CD14-positive monocyte (primary cell): ENCODE data around the gene PSG4. TPM values are rescaled to one million over a fixed set of nuclear protein-coding genes. Genes with fewer than 3 reads are reported as not detected.
"Not testable (repeated sequence)": the region's sequence is repeated elsewhere in the genome, so short reads cannot be mapped to it uniquely, and the experiment has no call there.

Source experiments
- DNase-seq, 3 donors: peaks; one replicate each; pipeline ENCODE4 v3.0.0-alpha.2; 2011 to 2022
- H2AFZ ChIP-seq: 2 replicates; pipeline ENCODE4 v1.6.0; 2012; ENCODE audit warnings: mild to moderate bottlenecking, low read depth, low read length, inconsistent platforms; ENCODE audit not compliant: insufficient read depth, poor library complexity, severe bottlenecking
- H3K27ac ChIP-seq, 2 donors: 1 replicate in 1 of 2; 2 replicates in 1 of 2; pipeline ENCODE4 v1.5.1; 2012 to 2013; ENCODE audit warnings: low read length in 2 of 2, control low read depth in 1 of 2, inconsistent platforms in 1 of 2, low read depth in 1 of 2, mild to moderate bottlenecking in 1 of 2
- H3K27me3 ChIP-seq, 2 donors: one replicate each; pipeline versions ENCODE4 v1.6.0 to v1.6.1; 2011 to 2013; ENCODE audit warnings: low read length in 2 of 2; ENCODE audit not compliant: control insufficient read depth in 2 of 2, insufficient read depth in 2 of 2
- H3K36me3 ChIP-seq, 2 donors: replicated peaks in 1 of 2; 1 replicate in 1 of 2; 2 replicates in 1 of 2; pipeline versions ENCODE4 v1.5.1 to v1.6.1; 2012 to 2013; ENCODE audit warnings: low read length in 2 of 2, control low read depth in 1 of 2, inconsistent platforms in 1 of 2, mild to moderate bottlenecking in 1 of 2; ENCODE audit not compliant: insufficient read depth in 2 of 2, control insufficient read depth in 1 of 2
- H3K4me1 ChIP-seq, 2 donors: 1 replicate in 1 of 2; 2 replicates in 1 of 2; pipeline versions ENCODE4 v1.5.1 to v1.6.1; 2012 to 2013; ENCODE audit warnings: low read length in 2 of 2, control low read depth in 1 of 2, inconsistent platforms in 1 of 2, mild to moderate bottlenecking in 1 of 2, moderate library complexity in 1 of 2; ENCODE audit not compliant: insufficient read depth in 2 of 2, control insufficient read depth in 1 of 2
- H3K4me2 ChIP-seq: replicated peaks from 2 replicates; pipeline ENCODE3; 2012; ENCODE audit warnings: low read length, moderate library complexity, mild to moderate bottlenecking; ENCODE audit not compliant: poor library complexity, severe bottlenecking; ENCODE audit errors: extremely low read depth
- H3K4me3 ChIP-seq, 3 experiments: fragments of 200-600 bp in 1 of 3; sonication (generic) in 1 of 3; replicated peaks in 1 of 3; 1 replicate in 2 of 3; 2 replicates in 1 of 3; pipeline ENCODE4 v1.5.1; 2011 to 2013; ENCODE audit warnings: low read length in 3 of 3, mild to moderate bottlenecking in 3 of 3, control low read depth in 2 of 3, low read depth in 2 of 3, inconsistent platforms in 1 of 3, moderate library complexity in 1 of 3
- H3K79me2 ChIP-seq: 2 replicates; pipeline ENCODE4 v1.6.0; 2012; ENCODE audit warnings: mild to moderate bottlenecking, control low read depth, inconsistent platforms, low read length, moderate library complexity; ENCODE audit not compliant: insufficient read depth
- H3K9ac ChIP-seq: 2 replicates; pipeline ENCODE4 v1.6.0; 2017; ENCODE audit warnings: low read length, mild to moderate bottlenecking; ENCODE audit not compliant: insufficient read depth, poor library complexity, severe bottlenecking
- H3K9me3 ChIP-seq, 2 donors: replicated peaks in 1 of 2; 1 replicate in 1 of 2; 2 replicates in 1 of 2; pipeline versions ENCODE4 v1.5.1 to v1.6.1; 2012 to 2013; ENCODE audit warnings: low read length in 2 of 2, control low read depth in 1 of 2; ENCODE audit not compliant: control insufficient read depth in 1 of 2, insufficient read depth in 1 of 2
- H4K20me1 ChIP-seq: 2 replicates; pipeline ENCODE4 v1.6.0; 2012; ENCODE audit warnings: mild to moderate bottlenecking, low read length, control low read depth, moderate library complexity; ENCODE audit not compliant: insufficient read depth
- H3K27ac Mint-ChIP-seq, 7 donors: one replicate each; pipeline ENCODE4 v1.8.0; 2020; ENCODE audit warnings: mild to moderate bottlenecking in 7 of 7, mixed read lengths in 7 of 7, moderate library complexity in 6 of 7, inconsistent platforms in 2 of 7
- H3K27me3 Mint-ChIP-seq, 3 donors: one replicate each; pipeline ENCODE4 v1.8.0; 2021 to 2022; ENCODE audit warnings: low read depth in 3 of 3, mild to moderate bottlenecking in 3 of 3, mixed read lengths in 3 of 3, moderate library complexity in 3 of 3, inconsistent platforms in 1 of 3
- H3K36me3 Mint-ChIP-seq, 2 donors: one replicate each; pipeline ENCODE4 v1.8.0; 2020; ENCODE audit warnings: mixed read lengths in 2 of 2, inconsistent platforms in 1 of 2, mild to moderate bottlenecking in 1 of 2
- H3K4me1 Mint-ChIP-seq: one replicate; pipeline ENCODE4 v1.8.0; 2020; ENCODE audit warnings: mild to moderate bottlenecking, mixed read lengths
- H3K4me3 Mint-ChIP-seq, 2 donors: one replicate each; pipeline ENCODE4 v1.8.0; 2020; ENCODE audit warnings: mild to moderate bottlenecking in 2 of 2, mixed read lengths in 2 of 2, moderate library complexity in 1 of 2
- H3K9me3 Mint-ChIP-seq, 7 donors: one replicate each; pipeline ENCODE4 v1.8.0; 2020 to 2022; ENCODE audit warnings: mixed read lengths in 7 of 7, mild to moderate bottlenecking in 6 of 7, moderate library complexity in 6 of 7, inconsistent platforms in 2 of 7
- WGBS: methylation state at CpG from one replicate; pipeline ENCODE4 v1.1.5; 2013; ENCODE audit warnings: missing lambda C conversion rate; ENCODE audit not compliant: insufficient coverage; 5-methylcytosine and 5-hydroxymethylcytosine counted together
- intact Hi-C, 2 donors: fragments of 100-400 bp; cut with micrococcal nuclease; formaldehyde crosslinking; loops; one replicate each; pipeline versions ENCODE4 v1.15.0 to v1.15.1; 2023
- polyA plus RNA-seq, 3 donors: library from polyadenylated mRNA; depleted of rRNA in 1 of 3; unstranded in 2 of 3; stranded (reverse) in 1 of 3; fragments of 300-500 nt in 2 of 3; fragments of >200 nt in 1 of 3; fragmentation: Illumina TruSeq in 2 of 3; gene quantifications; 1 replicate in 2 of 3; 2 replicates in 1 of 3; pipeline ENCODE4 v1.2.3, GENCODE V29; 2012 to 2021

Gene PSG4
- polyA plus RNA-seq, 3 donors, result not detected

DNA sequence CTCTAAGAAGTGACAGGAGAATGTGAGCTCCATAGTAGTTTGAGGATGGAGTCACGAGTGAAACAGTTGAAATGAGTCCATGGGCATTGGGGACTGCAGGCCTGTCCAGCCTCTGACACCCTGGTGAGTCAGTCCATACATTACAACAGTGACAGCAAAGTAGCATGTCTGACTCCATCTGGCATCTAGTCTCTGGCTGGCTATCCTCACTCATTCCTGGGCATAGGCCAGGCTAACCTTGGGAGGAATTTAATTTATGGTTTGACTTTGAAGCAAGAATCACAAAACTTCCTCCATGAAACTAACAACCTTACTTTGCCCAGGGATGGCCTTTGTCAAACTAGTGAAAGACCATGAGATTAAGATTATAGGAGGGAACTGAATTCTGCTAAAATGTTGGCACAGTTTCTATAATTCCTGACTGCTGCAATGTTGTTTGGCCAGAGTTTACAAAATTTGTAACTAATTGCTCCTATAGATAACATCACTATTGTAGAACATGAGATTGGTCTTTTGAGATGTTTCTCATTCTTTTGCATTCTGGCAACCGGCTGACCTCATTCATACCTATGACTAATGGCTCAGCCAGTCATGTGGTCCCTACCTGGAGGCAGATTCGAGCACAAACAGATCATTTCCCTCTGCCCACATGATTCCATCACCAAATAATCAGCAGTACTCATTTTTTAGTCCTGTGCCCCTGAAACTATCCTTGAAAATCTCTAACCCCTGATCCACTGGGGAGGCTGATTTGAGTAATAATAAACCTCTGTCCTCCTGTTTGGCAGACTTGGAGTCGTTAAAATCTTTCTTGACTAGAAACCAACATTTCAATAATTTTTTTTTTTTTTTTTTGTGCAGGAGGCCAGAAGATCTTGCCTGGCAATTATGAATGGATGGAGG is 23.3 kb downstream of the PSG4 start:
- H3K9me3 Mint-ChIP-seq, intact Hi-C loops, H3K4me3 Mint-ChIP-seq, H3K27ac Mint-ChIP-seq, H3K4me2 ChIP-seq, DNase-seq, H3K4me1 ChIP-seq, H3K9ac ChIP-seq, H3K4me3 ChIP-seq, H3K4me1 Mint-ChIP-seq, H3K36me3 Mint-ChIP-seq, H3K9me3 ChIP-seq, H3K27me3 Mint-ChIP-seq, H4K20me1 ChIP-seq, H2AFZ ChIP-seq, H3K36me3 ChIP-seq, H3K27ac ChIP-seq, H3K79me2 ChIP-seq, H3K27me3 ChIP-seq: not testable (repeated sequence)
- WGBS, result no CpG with 5 or more reads among the region's 4 CpGs

- DNase-seq, H3K9me3 ChIP-seq, H3K27me3 Mint-ChIP-seq, H3K9me3 Mint-ChIP-seq, H3K27me3 ChIP-seq, H3K4me1 ChIP-seq, H4K20me1 ChIP-seq, H3K4me2 ChIP-seq, H3K27ac Mint-ChIP-seq, H3K36me3 ChIP-seq, intact Hi-C loops, H3K9ac ChIP-seq, H3K4me1 Mint-ChIP-seq, H3K4me3 ChIP-seq, H3K4me3 Mint-ChIP-seq, H3K79me2 ChIP-seq, H2AFZ ChIP-seq, H3K27ac ChIP-seq, H3K36me3 Mint-ChIP-seq: not testable (repeated sequence)
- WGBS, result 20% methylated on average over 1 of the region's 1 CpG
Observed at GRCh38 chr19:43179569-43180147, 25.8 kb downstream of the PSG4 start.

DNA sequence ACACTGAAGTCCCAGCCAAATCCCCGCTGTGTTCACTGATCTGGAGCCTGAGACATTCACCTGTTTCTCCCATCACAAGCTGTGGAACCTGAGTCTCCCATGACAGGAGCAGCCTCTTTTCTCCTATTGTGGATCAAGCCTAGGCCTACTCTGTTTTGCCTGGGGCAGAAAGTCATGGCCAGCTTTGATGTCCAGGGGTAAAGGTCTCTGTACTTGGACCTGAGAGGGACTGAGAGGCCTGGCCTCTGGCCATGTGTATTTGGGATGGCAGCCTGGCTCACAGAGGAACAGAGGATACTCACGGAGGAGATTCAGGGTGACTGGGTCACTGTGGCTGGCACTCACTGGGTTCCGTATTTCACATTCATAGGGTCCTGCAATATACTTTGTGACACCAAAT is 26.9 kb downstream of the PSG4 start:
- H3K27ac Mint-ChIP-seq, result not testable (repeated sequence)

DNA sequence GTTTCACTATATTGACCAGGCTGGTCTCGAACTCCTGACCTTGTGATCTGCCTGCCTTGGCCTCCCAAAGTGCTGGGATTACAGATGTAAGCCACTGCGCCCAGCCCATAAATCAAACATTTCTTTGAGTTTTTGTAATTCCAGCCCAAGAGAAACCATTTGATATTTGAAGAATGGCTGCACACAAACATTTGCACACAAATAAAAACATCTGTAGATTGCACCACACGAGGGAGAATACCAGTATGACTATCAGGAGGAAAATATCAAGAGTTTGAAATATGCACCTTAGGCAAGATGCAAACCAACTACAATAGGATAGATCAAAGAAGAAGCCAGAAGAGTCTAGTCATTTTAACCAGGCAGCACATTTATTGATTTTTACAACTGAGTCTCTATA is 39.5 kb downstream of the PSG4 start:
- H3K27me3 Mint-ChIP-seq, H3K27ac ChIP-seq, H3K9ac ChIP-seq, DNase-seq, H3K4me1 ChIP-seq, H3K9me3 Mint-ChIP-seq, H3K27me3 ChIP-seq, H3K36me3 Mint-ChIP-seq, H4K20me1 ChIP-seq, H3K4me2 ChIP-seq, H3K4me3 Mint-ChIP-seq, H3K79me2 ChIP-seq, H3K4me1 Mint-ChIP-seq, intact Hi-C loops, H3K27ac Mint-ChIP-seq, H3K36me3 ChIP-seq, H3K4me3 ChIP-seq, H2AFZ ChIP-seq, H3K9me3 ChIP-seq: not testable (repeated sequence)
- WGBS, result no CpG with 5 or more reads among the region's 3 CpGs

More for the DNA sequence above, 26.9 kb downstream of the PSG4 start:
- H3K36me3 Mint-ChIP-seq, H3K4me3 Mint-ChIP-seq, DNase-seq, H2AFZ ChIP-seq, H3K9me3 ChIP-seq, intact Hi-C loops, H3K27me3 ChIP-seq, H4K20me1 ChIP-seq, H3K27me3 Mint-ChIP-seq, H3K36me3 ChIP-seq, H3K4me3 ChIP-seq, H3K27ac ChIP-seq, H3K9me3 Mint-ChIP-seq, H3K79me2 ChIP-seq, H3K4me1 ChIP-seq, H3K9ac ChIP-seq, H3K4me2 ChIP-seq, H3K4me1 Mint-ChIP-seq: not testable (repeated sequence)
- WGBS, result no CpG with 5 or more reads among the region's 3 CpGs
